ENCODE results near the gene MRPS14.
"Not testable (repeated sequence)": the region's sequence is repeated elsewhere in the genome, so short reads cannot be mapped to it uniquely, and the experiment has no call there.

Gene MRPS14

GRCh38 chr1:175024773-175025172 lies 1.5 kb upstream of the MRPS14 start:
- no peak for FAIRE-seq
- no peak for DNase-seq (ENCODE audit: low spot score)

- not testable (repeated sequence) for FAIRE-seq; DNase-seq (ENCODE audit: low spot score)
These were observed 657 bp upstream of the MRPS14 start for GRCh38 chr1:175023922-175024242.

- FAIRE-seq (no peak), DNase-seq (ENCODE audit: low spot score) (no peak)
These were observed 3.7 kb downstream of the MRPS14 start for GRCh38 chr1:175019524-175019923.

GRCh38 chr1:175015243-175015642 lies 8.0 kb downstream of the MRPS14 start:
- FAIRE-seq: no peak
- DNase-seq (ENCODE audit: low spot score): no peak

GRCh38 chr1:175013445-175013844 lies 9.8 kb downstream of the MRPS14 start:
- FAIRE-seq (no peak), DNase-seq (ENCODE audit: low spot score) (no peak)

- DNase-seq (ENCODE audit: low spot score) (no peak), FAIRE-seq (no peak)
These were observed 13.7 kb downstream of the MRPS14 start for GRCh38 chr1:175009532-175009931.

- FAIRE-seq (no peak), DNase-seq (ENCODE audit: low spot score) (no peak)
These were observed 18.0 kb downstream of the MRPS14 start for GRCh38 chr1:175005085-175005783.

- no peak for DNase-seq (ENCODE audit: low spot score)
- no peak for FAIRE-seq
These were observed 19.7 kb downstream of the MRPS14 start for GRCh38 chr1:175003521-175003920.

GRCh38 chr1:175002910-175003517 lies 20.2 kb downstream of the MRPS14 start:
- FAIRE-seq: no peak
- DNase-seq (ENCODE audit: low spot score): no peak

- DNase-seq (ENCODE audit: low spot score): peak; percentile 14
- FAIRE-seq: peak; percentile 55
These were observed 22.5 kb downstream of the MRPS14 start for GRCh38 chr1:175000697-175001187.

- DNase-seq (ENCODE audit: low spot score) (peak; percentile 8), FAIRE-seq (no peak)
These were observed 23.1 kb downstream of the MRPS14 start, which contains the start of gene CACYBP for GRCh38 chr1:174999936-175000696. CACYBP (plus strand) TSS chr1:174999947; CDS start chr1:175000181, 234 bp downstream.

- peak; percentile 82 for FAIRE-seq
- peak; percentile 98 for DNase-seq (ENCODE audit: low spot score)
These were observed 23.8 kb downstream of the MRPS14 start for GRCh38 chr1:174999216-174999935.

GRCh38 chr1:174998569-174999215 lies 24.5 kb downstream of the MRPS14 start:
- FAIRE-seq (peak; percentile 58), DNase-seq (ENCODE audit: low spot score) (peak; percentile 63)

- FAIRE-seq: no peak
- DNase-seq (ENCODE audit: low spot score): no peak
These were observed 26.2 kb downstream of the MRPS14 start for GRCh38 chr1:174997041-174997440.

- no peak for FAIRE-seq
- no peak for DNase-seq (ENCODE audit: low spot score)
These were observed 26.7 kb downstream of the MRPS14 start for GRCh38 chr1:174996476-174996875.

GRCh38 chr1:174995916-174996315 lies 27.3 kb downstream of the MRPS14 start:
- FAIRE-seq: no peak
- no peak for DNase-seq (ENCODE audit: low spot score)

GRCh38 chr1:174995121-174995520 lies 28.1 kb downstream of the MRPS14 start:
- FAIRE-seq (no peak), DNase-seq (ENCODE audit: low spot score) (no peak)

- FAIRE-seq: no peak
- DNase-seq (ENCODE audit: low spot score): no peak
These were observed 31.8 kb downstream of the MRPS14 start for GRCh38 chr1:174991473-174991872.

- peak; percentile 83 for FAIRE-seq
- DNase-seq (ENCODE audit: low spot score): peak; percentile 73
These were observed 32.7 kb downstream of the MRPS14 start for GRCh38 chr1:174990382-174990999.

- FAIRE-seq (no peak), DNase-seq (ENCODE audit: low spot score) (no peak)
These were observed 33.5 kb downstream of the MRPS14 start for GRCh38 chr1:174989536-174990220.

Measured in RCC 7860 (cell line).